AG09319 (cell line): ENCODE results near the gene ATP2B1.

ENCODE experiments used
- DNase-seq: peaks from one replicate; pipeline ENCODE4 v3.0.0-alpha.2; 2010; ENCODE audit warnings: low read depth; ENCODE audit errors: extremely low read depth
- CTCF ChIP-seq: IDR thresholded peaks from 2 replicates; pipeline ENCODE4 v1.5.1; 2011; ENCODE audit warnings: low read depth, mild to moderate bottlenecking, inconsistent platforms, low read length, moderate library complexity

ATP2B1 gene

GRCh38 chr12:89710873-89711750, 2.5 kb upstream of the ATP2B1 start:
- DNase-seq = no peak
- TF ChIP-seq CTCF = no peak

GRCh38 chr12:89709995-89710872, 1.6 kb upstream of the ATP2B1 start:
- no peak for DNase-seq
- TF ChIP-seq CTCF = no peak

GRCh38 chr12:89709157-89709994, 738 bp upstream of the ATP2B1 start:
- no peak for TF ChIP-seq CTCF
- DNase-seq = peak; percentile 99

- no peak for DNase-seq
Observed at GRCh38 chr12:89707703-89708564, 704 bp downstream of the ATP2B1 start.

GRCh38 chr12:89706986-89707702, 1.5 kb downstream of the ATP2B1 start:
- no peak for DNase-seq
- TF ChIP-seq CTCF = no peak

More at GRCh38 chr12:89707703-89708564, 704 bp downstream of the ATP2B1 start:
- no peak; the same call in 1 of the 2 replicates for TF ChIP-seq CTCF

- no peak for TF ChIP-seq CTCF
- no peak for DNase-seq
Observed at GRCh38 chr12:89706551-89706950, 2.1 kb downstream of the ATP2B1 start.
